NCI-H2227 (cell line): Measurements from ENCODE around the gene SYTL3.
A peak's percentile ranks its signal among the peaks of the same experiment; 100 is the strongest.
"Not testable (repeated sequence)": the region's sequence is repeated elsewhere in the genome, so short reads cannot be mapped to it uniquely, and the experiment has no call there.

Source experiments
- DNase-seq: peaks from one replicate; lab custom pipeline; 2025; ENCODE audit not compliant: unreplicated experiment; lab: John Stamatoyannopoulos, UW

SYTL3 gene

GRCh38 chr6:158686791-158687381 is 37.0 kb downstream of the SYTL3 start:
- no peak for DNase-seq

GRCh38 chr6:158687506-158687905 is 37.7 kb downstream of the SYTL3 start:
- no peak for DNase-seq

GRCh38 chr6:158688860-158689259 is 39.0 kb downstream of the SYTL3 start:
- DNase-seq = no peak

- DNase-seq = no peak
These were observed 45.1 kb downstream of the SYTL3 start for GRCh38 chr6:158694913-158695312.

GRCh38 chr6:158697811-158698210 is 48.0 kb downstream of the SYTL3 start:
- DNase-seq = no peak

GRCh38 chr6:158698931-158699330 is 49.1 kb downstream of the SYTL3 start:
- DNase-seq = no peak

GRCh38 chr6:158701268-158701667 is 51.4 kb downstream of the SYTL3 start:
- DNase-seq = not testable (repeated sequence)

- no peak for DNase-seq
These were observed 53.4 kb downstream of the SYTL3 start for GRCh38 chr6:158703111-158703836.

GRCh38 chr6:158703837-158704822 is 54.3 kb downstream of the SYTL3 start:
- DNase-seq = peak; percentile 65

GRCh38 chr6:158705386-158706126 is 55.7 kb downstream of the SYTL3 start:
- no peak for DNase-seq

- peak; percentile 11 for DNase-seq
These were observed 56.6 kb downstream of the SYTL3 start for GRCh38 chr6:158706369-158706982.

- no peak for DNase-seq
These were observed 57.4 kb downstream of the SYTL3 start for GRCh38 chr6:158707120-158707820.

- no peak for DNase-seq
These were observed 58.0 kb downstream of the SYTL3 start for GRCh38 chr6:158707821-158708195.

GRCh38 chr6:158708239-158708638 is 58.4 kb downstream of the SYTL3 start:
- no peak for DNase-seq

GRCh38 chr6:158709809-158710208 is 60.0 kb downstream of the SYTL3 start:
- DNase-seq = no peak

GRCh38 chr6:158711264-158711663 is 61.4 kb downstream of the SYTL3 start:
- DNase-seq = no peak

GRCh38 chr6:158713469-158713868 is 63.6 kb downstream of the SYTL3 start:
- no peak for DNase-seq

GRCh38 chr6:158714706-158715105 is 64.9 kb downstream of the SYTL3 start:
- DNase-seq = no peak

GRCh38 chr6:158715330-158716311 is 65.8 kb downstream of the SYTL3 start:
- peak; percentile 30 for DNase-seq
